Stimulated activated effector memory CD8-positive, alpha-beta T cell treated with anti-CD3 and anti-CD28 coated beads, Interleukin-12 subunit alpha, Interleukin-12 subunit beta, amount 100 ng/mL, for 72 hours (primary cell): ENCODE measurements around the gene POU3F2.

Experiments used
- ATAC-seq: fragments of 150-1000 bp; cut with Tn5 transposase; 2 replicates; pipeline ENCODE4 v1.10.0; 2021
- DNase-seq, 2 donors: peaks; one replicate each; pipeline ENCODE4 v3.0.0; 2021 to 2022; ENCODE audit warnings: low spot score in 2 of 2
- H3K27ac Mint-ChIP-seq: one replicate; pipeline ENCODE4 v1.8.0; 2022; ENCODE audit warnings: mild to moderate bottlenecking, mixed read lengths
- H3K36me3 Mint-ChIP-seq: one replicate; pipeline ENCODE4 v1.8.0; 2022; ENCODE audit warnings: mild to moderate bottlenecking, mixed read lengths
- H3K4me1 Mint-ChIP-seq: one replicate; pipeline ENCODE4 v1.8.0; 2022; ENCODE audit warnings: mixed read lengths
- H3K4me3 Mint-ChIP-seq: one replicate; pipeline ENCODE4 v1.8.0; 2022; ENCODE audit warnings: mild to moderate bottlenecking, mixed read lengths
- H3K9me3 Mint-ChIP-seq: one replicate; pipeline ENCODE4 v1.8.0; 2022; ENCODE audit warnings: mixed read lengths

The POU3F2 gene

GRCh38 chr6:98825600-98826230 is 8.7 kb upstream of the POU3F2 start:
- DNase-seq (no peak), ATAC-seq (peak; percentile 37)
- no peaks in the 10 kb centered on the region for H3K9me3 Mint-ChIP-seq
- H3K4me3 Mint-ChIP-seq, result peak overlapping the region; percentile 37
- H3K36me3 Mint-ChIP-seq, result peaks cover 4% of the 10 kb centered on the region
- no peak overlapping the region for H3K27ac Mint-ChIP-seq
- H3K4me1 Mint-ChIP-seq, result peaks cover 42% of the 10 kb centered on the region

DNA sequence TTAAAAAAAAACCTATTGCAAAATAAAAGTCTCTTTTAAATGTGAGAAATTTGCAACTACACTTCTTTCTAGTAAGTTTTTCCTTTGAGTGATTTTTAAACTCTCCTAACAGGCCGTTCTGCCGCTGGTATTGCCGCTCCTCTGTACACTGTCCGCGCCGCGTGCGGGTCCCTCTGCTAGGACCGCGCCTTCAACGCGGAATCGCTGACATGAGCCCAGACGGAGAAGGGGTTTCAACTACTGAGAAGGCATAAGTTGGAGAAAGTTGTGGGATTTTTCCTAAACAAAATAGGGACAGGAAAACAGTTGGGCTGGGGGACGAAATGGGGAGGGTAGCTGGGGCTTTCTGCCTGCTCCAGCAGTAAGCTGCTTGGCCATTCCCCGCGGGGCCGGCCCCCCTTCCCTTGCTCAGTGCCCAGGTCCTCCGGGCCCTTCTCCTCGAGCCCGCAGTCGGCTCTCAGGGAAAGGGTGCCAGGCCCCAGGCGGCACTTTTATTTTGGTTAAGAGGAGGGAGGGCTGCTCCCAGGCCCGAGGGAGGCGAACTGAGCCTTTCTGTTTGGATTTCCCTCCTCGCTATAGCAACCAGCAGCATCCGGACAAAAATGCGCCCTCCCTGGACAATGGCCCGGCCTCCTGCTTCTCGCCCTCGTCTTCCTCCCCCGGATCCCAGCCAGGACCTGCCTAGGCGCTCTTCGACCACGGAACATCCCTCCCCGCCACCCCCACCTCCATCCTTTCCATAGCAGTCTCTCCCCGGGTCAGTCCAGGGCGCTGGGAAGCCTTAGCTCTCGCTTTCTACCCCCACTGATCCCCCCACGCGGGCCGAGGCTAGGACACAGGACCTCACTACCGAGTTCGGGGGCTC is 6.8 kb upstream of the POU3F2 start:
- no peak overlapping the region for H3K4me3 Mint-ChIP-seq
- H3K36me3 Mint-ChIP-seq, result peaks cover 4% of the 10 kb centered on the region
- no peaks in the 10 kb centered on the region for H3K9me3 Mint-ChIP-seq
- DNase-seq (no peak), ATAC-seq (no peak)
- no peak overlapping the region for H3K27ac Mint-ChIP-seq
- H3K4me1 Mint-ChIP-seq, result peaks cover 55% of the 10 kb centered on the region

GRCh38 chr6:98828211-98828788 is 6.1 kb upstream of the POU3F2 start:
- Mint-ChIP-seq H3K27ac (no peak overlapping the region), H3K4me1 (peaks cover 63% of the 10 kb centered on the region), H3K4me3 (no peak overlapping the region), H3K36me3 (peaks cover 4% of the 10 kb centered on the region), H3K9me3 (no peaks in the 10 kb centered on the region)
- DNase-seq (no peak), ATAC-seq (no peak)

GRCh38 chr6:98828941-98829411 is 5.4 kb upstream of the POU3F2 start:
- Mint-ChIP-seq H3K4me3 (no peak overlapping the region), H3K9me3 (no peaks in the 10 kb centered on the region), H3K27ac (no peak overlapping the region), H3K4me1 (peaks cover 64% of the 10 kb centered on the region), H3K36me3 (peaks cover 10% of the 10 kb centered on the region)
- ATAC-seq (no peak), DNase-seq (no peak)

GRCh38 chr6:98830146-98830545 is 4.2 kb upstream of the POU3F2 start:
- H3K4me1 Mint-ChIP-seq, result peaks cover 62% of the 10 kb centered on the region
- no peaks in the 10 kb centered on the region for H3K9me3 Mint-ChIP-seq

DNA sequence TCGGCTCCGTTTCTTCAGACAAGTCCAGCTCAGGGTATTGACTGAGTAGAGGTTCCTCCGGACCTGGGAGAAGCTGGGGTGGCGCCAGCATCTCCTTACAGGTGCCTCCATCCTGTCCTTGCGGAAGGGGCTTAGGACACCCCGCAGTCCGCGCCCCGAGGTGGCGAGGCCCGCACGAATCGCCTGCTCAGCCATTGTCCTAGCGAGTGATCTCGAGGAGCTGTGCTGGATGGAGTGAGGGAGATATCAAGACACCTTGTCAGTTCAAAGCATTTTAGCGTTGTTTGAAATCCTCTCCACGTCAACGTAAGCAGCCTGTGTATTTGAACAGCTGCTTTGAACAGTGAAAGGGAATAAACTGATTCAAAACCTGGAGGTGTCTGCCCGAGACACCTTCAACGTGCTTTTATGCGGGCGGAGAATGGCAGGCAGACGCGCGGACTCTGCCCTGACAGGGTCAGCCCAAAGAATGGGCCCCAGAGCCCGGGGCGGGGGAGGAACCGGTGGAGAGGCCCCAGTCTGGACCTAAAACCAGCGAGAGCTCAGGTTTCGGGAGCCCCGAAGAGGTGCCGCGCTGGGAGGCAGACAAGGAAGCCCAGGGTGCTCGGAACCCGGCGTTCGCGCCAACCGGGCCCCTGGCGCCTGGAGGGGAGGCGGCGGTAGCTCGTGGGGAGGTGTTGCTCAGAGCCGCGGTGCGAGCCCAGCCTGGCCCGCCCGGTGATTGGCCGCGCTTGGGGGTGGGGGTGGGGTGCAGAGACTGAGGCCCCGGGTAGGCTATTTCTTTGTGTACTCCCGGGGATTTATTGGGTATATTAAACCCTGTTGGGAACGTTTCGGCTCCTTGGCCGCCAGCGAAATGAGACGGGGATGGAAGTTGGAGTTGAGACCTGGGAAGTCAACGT is 3.1 kb upstream of the POU3F2 start:
- Mint-ChIP-seq H3K9me3 (no peaks in the 10 kb centered on the region), H3K4me3 (peak overlapping the region; percentile 91), H3K36me3 (peaks cover 6% of the 10 kb centered on the region), H3K27ac (no peak overlapping the region), H3K4me1 (peaks cover 62% of the 10 kb centered on the region)
- DNase-seq (no peak), ATAC-seq (no peak)

More at GRCh38 chr6:98830146-98830545, 4.2 kb upstream of the POU3F2 start:
- DNase-seq (no peak), ATAC-seq (no peak)
- H3K27ac Mint-ChIP-seq, result no peak overlapping the region
- H3K36me3 Mint-ChIP-seq, result peaks cover 10% of the 10 kb centered on the region
- H3K4me3 Mint-ChIP-seq, result no peak overlapping the region

DNA sequence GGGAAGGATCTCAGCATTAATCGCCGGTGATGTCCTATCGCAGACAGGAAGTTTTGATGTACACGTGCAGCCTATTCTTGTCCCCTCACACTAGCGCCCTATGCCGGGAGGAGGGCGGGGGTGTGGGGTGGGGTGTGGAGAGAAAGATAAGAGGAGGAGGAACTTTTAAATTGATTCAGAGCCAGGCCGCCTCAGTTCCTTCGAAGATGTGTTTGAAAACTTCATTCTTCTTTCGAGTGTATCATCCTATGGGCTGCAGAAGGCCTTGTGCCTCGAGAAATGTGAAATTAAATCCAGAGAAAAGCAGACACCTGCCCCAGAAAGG is 2.5 kb upstream of the POU3F2 start:
- no peak for ATAC-seq
- Mint-ChIP-seq H3K4me3 (peak overlapping the region; percentile 91), H3K36me3 (peaks cover 6% of the 10 kb centered on the region), H3K9me3 (no peaks in the 10 kb centered on the region), H3K4me1 (peaks cover 65% of the 10 kb centered on the region), H3K27ac (no peak overlapping the region)
- no peak for DNase-seq

DNA sequence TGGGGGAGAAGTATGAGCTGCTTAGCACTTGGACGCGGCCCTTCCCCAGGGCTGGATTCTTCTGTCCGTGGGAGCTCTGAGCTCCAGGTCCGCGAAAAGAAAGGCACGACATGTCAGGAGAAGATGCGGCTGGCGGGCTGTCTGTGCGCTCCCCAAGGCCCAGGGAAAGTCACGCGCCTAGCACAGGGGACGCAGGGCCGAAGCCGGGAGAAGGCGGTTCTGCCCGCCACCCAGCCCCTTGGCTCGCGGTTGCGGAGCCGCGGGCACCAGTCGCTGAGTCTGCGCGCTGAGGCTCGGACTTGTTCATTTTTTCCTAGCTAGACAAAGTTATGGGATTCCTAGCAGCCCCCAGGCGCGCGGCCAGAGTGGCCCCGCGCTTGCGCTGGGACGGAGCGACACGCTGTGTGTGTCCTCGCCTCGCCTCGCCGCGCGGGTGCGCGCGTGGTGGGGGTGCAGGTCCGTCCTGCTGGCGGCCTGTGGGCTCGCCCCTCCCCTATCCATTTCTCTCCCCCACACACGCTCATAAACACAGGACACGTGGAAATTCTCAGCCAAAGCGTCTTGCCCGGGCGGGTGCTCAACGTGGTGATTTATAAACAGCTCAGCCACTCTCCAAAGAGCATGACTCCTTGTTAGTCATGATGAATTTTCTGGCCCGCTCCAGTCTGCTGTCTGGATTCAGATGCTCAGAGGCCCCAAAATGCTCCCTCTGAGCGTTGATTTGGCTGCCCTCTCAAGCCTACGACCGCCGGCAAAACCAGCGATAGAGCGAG is 1.9 kb upstream of the POU3F2 start:
- DNase-seq (no peak), ATAC-seq (peak; percentile 20)
- peak overlapping the region; percentile 91 for H3K4me3 Mint-ChIP-seq
- H3K4me1 Mint-ChIP-seq, result peaks cover 65% of the 10 kb centered on the region
- peaks cover 6% of the 10 kb centered on the region for H3K36me3 Mint-ChIP-seq
- H3K9me3 Mint-ChIP-seq, result no peaks in the 10 kb centered on the region
- peak overlapping the region; percentile 41 for H3K27ac Mint-ChIP-seq

- no peaks in the 10 kb centered on the region for H3K9me3 Mint-ChIP-seq
- DNase-seq (peak in 1 of 2 donors; percentile 62), ATAC-seq (peak; percentile 55)
- peak overlapping the region; percentile 41 for H3K27ac Mint-ChIP-seq
- H3K36me3 Mint-ChIP-seq, result peaks cover 6% of the 10 kb centered on the region
- H3K4me3 Mint-ChIP-seq, result peak overlapping the region; percentile 91
- H3K4me1 Mint-ChIP-seq, result peaks cover 64% of the 10 kb centered on the region
Measured at GRCh38 chr6:98833057-98833306, 1.4 kb upstream of the POU3F2 start.

DNA sequence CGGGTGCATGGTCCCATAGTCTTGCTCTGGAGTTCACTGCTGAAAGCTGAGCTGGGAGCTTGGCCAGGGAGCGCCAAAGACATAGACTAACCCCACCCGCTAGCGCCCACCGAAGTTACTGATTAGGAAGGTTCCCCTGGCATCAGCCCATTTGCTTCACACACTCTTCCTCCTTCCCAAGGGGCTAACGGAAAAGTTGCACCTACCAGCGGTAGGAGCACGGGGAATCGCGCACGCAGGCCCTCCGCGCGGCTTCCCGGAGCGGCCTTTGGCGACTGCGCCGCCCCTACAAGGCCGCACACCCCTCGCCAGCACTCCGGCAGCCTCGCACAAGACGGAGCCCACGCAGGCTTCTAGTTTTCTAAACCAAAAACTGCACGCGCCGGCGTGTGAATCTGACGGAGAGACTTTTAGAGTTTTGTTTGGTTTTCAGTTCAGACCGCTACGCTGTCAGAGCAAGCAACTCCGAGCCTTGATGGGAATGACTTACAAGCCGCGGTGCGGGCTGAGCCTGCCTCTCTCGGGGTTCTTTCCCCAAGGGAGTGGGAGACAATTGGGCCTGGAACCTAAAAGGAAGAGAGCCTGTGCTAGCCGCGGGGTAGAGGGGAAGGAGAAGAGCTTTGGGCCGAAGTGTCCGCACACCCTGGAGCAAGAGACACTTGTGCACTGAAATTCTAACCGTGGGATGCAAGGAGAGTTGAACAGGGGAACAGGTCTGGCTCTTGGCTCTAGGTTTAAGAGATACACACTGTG is 891 bp upstream of the POU3F2 start:
- Mint-ChIP-seq H3K9me3 (no peaks in the 10 kb centered on the region), H3K36me3 (peaks cover 6% of the 10 kb centered on the region), H3K4me1 (peaks cover 59% of the 10 kb centered on the region), H3K27ac (no peak overlapping the region), H3K4me3 (peak overlapping the region; percentile 91)
- DNase-seq (peak in 1 of 2 donors; percentile 62), ATAC-seq (peak; percentile 49)

DNA sequence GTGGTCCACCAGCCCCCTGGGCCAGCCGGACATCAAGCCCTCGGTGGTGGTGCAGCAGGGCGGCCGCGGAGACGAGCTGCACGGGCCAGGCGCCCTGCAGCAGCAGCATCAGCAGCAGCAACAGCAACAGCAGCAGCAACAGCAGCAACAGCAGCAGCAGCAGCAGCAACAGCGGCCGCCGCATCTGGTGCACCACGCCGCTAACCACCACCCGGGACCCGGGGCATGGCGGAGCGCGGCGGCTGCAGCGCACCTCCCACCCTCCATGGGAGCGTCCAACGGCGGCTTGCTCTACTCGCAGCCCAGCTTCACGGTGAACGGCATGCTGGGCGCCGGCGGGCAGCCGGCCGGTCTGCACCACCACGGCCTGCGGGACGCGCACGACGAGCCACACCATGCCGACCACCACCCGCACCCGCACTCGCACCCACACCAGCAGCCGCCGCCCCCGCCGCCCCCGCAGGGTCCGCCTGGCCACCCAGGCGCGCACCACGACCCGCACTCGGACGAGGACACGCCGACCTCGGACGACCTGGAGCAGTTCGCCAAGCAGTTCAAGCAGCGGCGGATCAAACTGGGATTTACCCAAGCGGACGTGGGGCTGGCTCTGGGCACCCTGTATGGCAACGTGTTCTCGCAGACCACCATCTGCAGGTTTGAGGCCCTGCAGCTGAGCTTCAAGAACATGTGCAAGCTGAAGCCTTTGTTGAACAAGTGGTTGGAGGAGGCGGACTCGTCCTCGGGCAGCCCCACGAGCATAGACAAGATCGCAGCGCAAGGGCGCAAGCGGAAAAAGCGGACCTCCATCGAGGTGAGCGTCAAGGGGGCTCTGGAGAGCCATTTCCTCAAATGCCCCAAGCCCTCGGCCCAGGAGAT is 1.0 kb downstream of the POU3F2 start:
- DNase-seq, result no peak
- no peaks in the 10 kb centered on the region for H3K9me3 Mint-ChIP-seq
- no peak for ATAC-seq
- H3K27ac Mint-ChIP-seq, result no peak overlapping the region
- H3K4me1 Mint-ChIP-seq, result peaks cover 48% of the 10 kb centered on the region
- peaks cover 6% of the 10 kb centered on the region for H3K36me3 Mint-ChIP-seq
- peak overlapping the region; percentile 91 for H3K4me3 Mint-ChIP-seq

DNA sequence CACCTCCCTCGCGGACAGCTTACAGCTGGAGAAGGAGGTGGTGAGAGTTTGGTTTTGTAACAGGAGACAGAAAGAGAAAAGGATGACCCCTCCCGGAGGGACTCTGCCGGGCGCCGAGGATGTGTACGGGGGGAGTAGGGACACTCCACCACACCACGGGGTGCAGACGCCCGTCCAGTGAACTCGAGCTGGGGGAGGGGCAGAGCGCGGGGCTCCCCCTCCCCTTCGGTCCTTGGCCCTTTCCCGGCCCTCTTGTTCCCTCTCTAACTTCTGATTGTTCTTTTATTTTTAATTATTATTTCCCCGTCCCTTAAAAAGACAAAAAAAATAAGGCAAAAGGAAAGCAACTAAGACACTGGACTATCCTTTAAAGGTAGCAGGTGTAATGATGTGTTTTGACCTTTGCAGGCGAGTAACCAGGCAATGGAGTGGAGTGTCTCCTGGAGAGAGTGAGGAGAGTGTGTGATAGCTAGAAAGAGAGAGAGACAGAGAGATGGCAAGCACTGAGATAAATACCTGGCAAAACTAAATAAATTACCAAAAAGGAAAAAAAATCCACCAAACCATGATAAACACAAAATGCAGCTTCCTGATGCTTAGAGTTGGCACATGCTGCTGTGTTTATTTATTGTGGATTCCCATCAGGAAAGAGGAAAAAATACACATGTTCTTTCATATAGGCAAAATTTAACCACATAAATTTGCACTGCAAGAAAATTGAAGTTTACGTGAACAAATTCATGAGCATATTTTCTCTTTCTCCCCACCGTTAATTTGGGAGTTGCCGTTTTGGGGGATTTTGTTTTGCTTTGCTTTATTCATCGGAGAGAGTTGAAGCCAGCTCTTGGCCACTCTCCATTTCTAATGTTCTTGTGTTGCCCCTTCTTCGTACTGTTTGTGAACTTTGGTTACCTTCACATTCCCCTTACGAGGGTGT is 1.9 kb downstream of the POU3F2 start:
- Mint-ChIP-seq H3K9me3 (no peaks in the 10 kb centered on the region), H3K4me1 (peaks cover 42% of the 10 kb centered on the region), H3K27ac (no peak overlapping the region), H3K36me3 (peaks cover 6% of the 10 kb centered on the region), H3K4me3 (peak overlapping the region; percentile 43)
- no peak for DNase-seq
- ATAC-seq, result no peak
